H54 (cell line): ENCODE measurements around the gene RHOBTB3.

Experiments
- DNase-seq: peaks from one replicate; pipeline ENCODE4 v3.0.0; 2011; ENCODE audit warnings: low spot score, mixed read lengths; ENCODE audit not compliant: insufficient read length
- FAIRE-seq: peaks from 3 replicates; lab custom pipeline; 2011; peaks lifted over from hg19 to GRCh38; lab: Jason Lieb, UNC
- POLR2A ChIP-seq: IDR thresholded peaks from 2 replicates; pipeline ENCODE4 v1.6.1; 2011; ENCODE audit warnings: low read depth, mild to moderate bottlenecking, low read length

The RHOBTB3 gene

GRCh38 chr5:95842854-95843544 lies 111.9 kb downstream of the RHOBTB3 start:
- TF ChIP-seq POLR2A = no peak
- FAIRE-seq (peak; percentile 71), DNase-seq (peak; percentile 72)

- TF ChIP-seq POLR2A = no peak
- no peak for FAIRE-seq
- no peak for DNase-seq
These were observed 112.6 kb downstream of the RHOBTB3 start for GRCh38 chr5:95843733-95844223.

DNA sequence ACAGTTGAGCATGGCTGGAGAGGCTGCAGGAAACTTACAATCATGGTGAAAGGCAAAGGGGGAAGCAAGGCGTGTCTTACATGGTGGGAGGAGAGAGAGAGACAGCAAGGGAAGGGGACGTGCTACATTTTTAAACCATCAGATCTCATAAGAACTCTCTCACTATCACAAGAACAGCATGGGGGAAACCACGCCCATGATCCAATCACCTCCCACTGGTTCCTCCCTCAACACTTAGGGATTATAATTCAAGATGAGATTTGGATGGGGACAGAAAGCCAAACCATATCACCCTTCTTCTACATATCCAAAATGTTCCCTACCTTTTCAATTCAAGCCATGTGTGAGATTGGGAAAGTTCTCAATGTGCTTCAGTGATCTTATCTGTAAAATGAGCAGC lies 114.3 kb downstream of the RHOBTB3 start:
- no peak for TF ChIP-seq POLR2A
- FAIRE-seq = no peak
- no peak for DNase-seq
